ENCODE results near the gene VASN.

VASN gene

GRCh38 chr16:4347765-4348509 is 23.7 kb upstream of the VASN start:
- FAIRE-seq (no peak), DNase-seq (ENCODE audit: insufficient read length) (no peak)

GRCh38 chr16:4349332-4349731 is 22.3 kb upstream of the VASN start:
- TF ChIP-seq TAF1 (IDR thresholded peaks at IDR 0.05; ENCODE audit: borderline replicate concordance, low read depth, low read length) (no peak), POLR2AphosphoS5 (IDR thresholded peaks at IDR 0.05; ENCODE audit: low read depth, low read length) (no peak), POLR2A (IDR thresholded peaks at IDR 0.05; ENCODE audit: low read depth, low read length) (no peak)
- no peak for DNase-seq (ENCODE audit: insufficient read length)
- FAIRE-seq, result no peak

More at GRCh38 chr16:4347765-4348509, 23.7 kb upstream of the VASN start:
- TF ChIP-seq POLR2A (IDR thresholded peaks at IDR 0.05; ENCODE audit: low read depth, low read length) (no peak), POLR2AphosphoS5 (IDR thresholded peaks at IDR 0.05; ENCODE audit: low read depth, low read length) (no peak), TAF1 (IDR thresholded peaks at IDR 0.05; ENCODE audit: borderline replicate concordance, low read depth, low read length) (no peak)

- TF ChIP-seq POLR2AphosphoS5 (IDR thresholded peaks at IDR 0.05; ENCODE audit: low read depth, low read length) (no peak), TAF1 (IDR thresholded peaks at IDR 0.05; ENCODE audit: borderline replicate concordance, low read depth, low read length) (no peak), POLR2A (IDR thresholded peaks at IDR 0.05; ENCODE audit: low read depth, low read length) (no peak)
- DNase-seq (ENCODE audit: insufficient read length), result no peak
- FAIRE-seq, result no peak
Measured at GRCh38 chr16:4350365-4350786, 21.3 kb upstream of the VASN start.

- peak; percentile 97 for FAIRE-seq
- peak; percentile 83; the same call in 1 of the 2 replicates for TF ChIP-seq POLR2A (IDR thresholded peaks at IDR 0.05; ENCODE audit: low read depth, low read length)
- TF ChIP-seq POLR2AphosphoS5 (IDR thresholded peaks at IDR 0.05; ENCODE audit: low read depth, low read length), result peak; percentile 78; the same call in 1 of the 2 replicates
- 0 out of 2 replicates have a peak, but pooled peaks have one; percentile 50 for TF ChIP-seq TAF1 (IDR thresholded peaks at IDR 0.05; ENCODE audit: borderline replicate concordance, low read depth, low read length)
Measured at GRCh38 chr16:4350787-4351659, 20.6 kb upstream of the VASN start, which contains the start of gene PAM16. Gene PAM16 (minus strand): TSS chr16:4351321. CDS start chr16:4351234, 87 bp downstream.

GRCh38 chr16:4351880-4352279 is 19.8 kb upstream of the VASN start:
- TF ChIP-seq POLR2A (IDR thresholded peaks at IDR 0.05; ENCODE audit: low read depth, low read length) (no peak), POLR2AphosphoS5 (IDR thresholded peaks at IDR 0.05; ENCODE audit: low read depth, low read length) (no peak), TAF1 (IDR thresholded peaks at IDR 0.05; ENCODE audit: borderline replicate concordance, low read depth, low read length) (no peak)
- FAIRE-seq, result no peak
- DNase-seq (ENCODE audit: insufficient read length), result no peak

More at GRCh38 chr16:4350787-4351659, 20.6 kb upstream of the VASN start, which contains the start of gene PAM16:
- peak; percentile 94 for DNase-seq (ENCODE audit: insufficient read length)

- TF ChIP-seq TAF1 (IDR thresholded peaks at IDR 0.05; ENCODE audit: borderline replicate concordance, low read depth, low read length) (no peak), POLR2AphosphoS5 (IDR thresholded peaks at IDR 0.05; ENCODE audit: low read depth, low read length) (no peak), POLR2A (IDR thresholded peaks at IDR 0.05; ENCODE audit: low read depth, low read length) (no peak)
- FAIRE-seq (no peak), DNase-seq (ENCODE audit: insufficient read length) (no peak)
Measured at GRCh38 chr16:4352843-4353242, 18.8 kb upstream of the VASN start.

- DNase-seq (ENCODE audit: insufficient read length) (no peak), FAIRE-seq (no peak)
- TF ChIP-seq TAF1 (IDR thresholded peaks at IDR 0.05; ENCODE audit: borderline replicate concordance, low read depth, low read length), result no peak
- TF ChIP-seq POLR2AphosphoS5 (IDR thresholded peaks at IDR 0.05; ENCODE audit: low read depth, low read length), result no peak
- no peak for TF ChIP-seq POLR2A (IDR thresholded peaks at IDR 0.05; ENCODE audit: low read depth, low read length)
Measured at GRCh38 chr16:4353675-4354074, 18.0 kb upstream of the VASN start.

GRCh38 chr16:4354512-4355409 is 16.9 kb upstream of the VASN start:
- no peak for TF ChIP-seq TAF1 (IDR thresholded peaks at IDR 0.05; ENCODE audit: borderline replicate concordance, low read depth, low read length)
- no peak for TF ChIP-seq POLR2A (IDR thresholded peaks at IDR 0.05; ENCODE audit: low read depth, low read length)
- TF ChIP-seq POLR2AphosphoS5 (IDR thresholded peaks at IDR 0.05; ENCODE audit: low read depth, low read length), result no peak
- DNase-seq (ENCODE audit: insufficient read length) (no peak), FAIRE-seq (no peak)

GRCh38 chr16:4356820-4357219 is 14.8 kb upstream of the VASN start:
- TF ChIP-seq POLR2A (IDR thresholded peaks at IDR 0.05; ENCODE audit: low read depth, low read length) (no peak), POLR2AphosphoS5 (IDR thresholded peaks at IDR 0.05; ENCODE audit: low read depth, low read length) (no peak), TAF1 (IDR thresholded peaks at IDR 0.05; ENCODE audit: borderline replicate concordance, low read depth, low read length) (no peak)
- no peak for DNase-seq (ENCODE audit: insufficient read length)
- FAIRE-seq, result no peak

GRCh38 chr16:4358236-4358635 is 13.4 kb upstream of the VASN start:
- TF ChIP-seq TAF1 (IDR thresholded peaks at IDR 0.05; ENCODE audit: borderline replicate concordance, low read depth, low read length) (no peak), POLR2A (IDR thresholded peaks at IDR 0.05; ENCODE audit: low read depth, low read length) (no peak), POLR2AphosphoS5 (IDR thresholded peaks at IDR 0.05; ENCODE audit: low read depth, low read length) (no peak)
- FAIRE-seq, result no peak

More at GRCh38 chr16:4358236-4358635, 13.4 kb upstream of the VASN start:
- DNase-seq (ENCODE audit: insufficient read length), result no peak

Measured in GM12892 (cell line).